ES-I3 (cell line): ENCODE results near the gene IL1RAPL1.

Experiments
- H3K36me3 ChIP-seq: 2 replicates; pipeline ENCODE4 v1.6.1; 2013; ENCODE audit warnings: mild to moderate bottlenecking, low read length, control low read depth, moderate library complexity; ENCODE audit not compliant: insufficient read depth
- H3K4me1 ChIP-seq: 2 replicates; pipeline ENCODE4 v1.6.1; 2013; ENCODE audit warnings: mild to moderate bottlenecking, control low read depth, low read length; ENCODE audit not compliant: insufficient read depth
- H3K9ac ChIP-seq: 2 replicates; pipeline ENCODE4 v1.6.1; 2013; ENCODE audit warnings: low read depth, mild to moderate bottlenecking, low read length, moderate library complexity
- H3K9me3 ChIP-seq: 2 replicates; pipeline ENCODE4 v1.6.1; 2013; ENCODE audit warnings: mild to moderate bottlenecking, low read length, moderate library complexity; ENCODE audit not compliant: control insufficient read depth, insufficient read depth

Gene IL1RAPL1

GRCh38 chrX:28884823-28885222 lies 297.6 kb downstream of the IL1RAPL1 start:
- H3K4me1 ChIP-seq, result peaks cover 9% of the 10 kb centered on the region; the same call in 1 of the 2 replicates
- H3K9me3 ChIP-seq, result no peaks in the 10 kb centered on the region
- H3K36me3 ChIP-seq, result no peaks in the 10 kb centered on the region
- H3K9ac ChIP-seq, result no peak overlapping the region

- Histone ChIP-seq H3K4me1 (peaks cover 11% of the 10 kb centered on the region; the same call in 1 of the 2 replicates), H3K9me3 (no peaks in the 10 kb centered on the region), H3K9ac (no peak overlapping the region), H3K36me3 (no peaks in the 10 kb centered on the region)
Observed at GRCh38 chrX:28888416-28888815, 301.2 kb downstream of the IL1RAPL1 start.

GRCh38 chrX:28889591-28890090 lies 302.4 kb downstream of the IL1RAPL1 start:
- peaks cover 11% of the 10 kb centered on the region; the same call in 1 of the 2 replicates for H3K4me1 ChIP-seq
- no peaks in the 10 kb centered on the region for H3K9me3 ChIP-seq
- no peaks in the 10 kb centered on the region for H3K36me3 ChIP-seq
- no peak overlapping the region for H3K9ac ChIP-seq

- peaks cover 18% of the 10 kb centered on the region; the same call in 1 of the 2 replicates for H3K4me1 ChIP-seq
- no peak overlapping the region for H3K9ac ChIP-seq
- H3K9me3 ChIP-seq, result peaks cover 8% of the 10 kb centered on the region; the same call in 1 of the 2 replicates
- H3K36me3 ChIP-seq, result no peaks in the 10 kb centered on the region
Observed at GRCh38 chrX:28901637-28902036, 314.4 kb downstream of the IL1RAPL1 start.

GRCh38 chrX:28910487-28910886 lies 323.2 kb downstream of the IL1RAPL1 start:
- no peaks in the 10 kb centered on the region for H3K9me3 ChIP-seq
- no peak overlapping the region for H3K9ac ChIP-seq
- no peaks in the 10 kb centered on the region for H3K36me3 ChIP-seq
- no peaks in the 10 kb centered on the region for H3K4me1 ChIP-seq

GRCh38 chrX:28920153-28920943 lies 333.1 kb downstream of the IL1RAPL1 start:
- Histone ChIP-seq H3K9me3 (no peaks in the 10 kb centered on the region), H3K9ac (no peak overlapping the region), H3K4me1 (peaks cover 22% of the 10 kb centered on the region), H3K36me3 (no peaks in the 10 kb centered on the region)

GRCh38 chrX:28922106-28922505 lies 334.9 kb downstream of the IL1RAPL1 start:
- Histone ChIP-seq H3K9ac (no peak overlapping the region), H3K4me1 (peaks cover 19% of the 10 kb centered on the region), H3K36me3 (no peaks in the 10 kb centered on the region), H3K9me3 (no peaks in the 10 kb centered on the region)

- Histone ChIP-seq H3K36me3 (no peaks in the 10 kb centered on the region), H3K4me1 (no peaks in the 10 kb centered on the region), H3K9me3 (no peaks in the 10 kb centered on the region), H3K9ac (no peak overlapping the region)
Observed at GRCh38 chrX:28946846-28947245, 359.6 kb downstream of the IL1RAPL1 start.

- Histone ChIP-seq H3K4me1 (no peaks in the 10 kb centered on the region), H3K36me3 (no peaks in the 10 kb centered on the region), H3K9me3 (no peaks in the 10 kb centered on the region), H3K9ac (no peak overlapping the region)
Observed at GRCh38 chrX:28960063-28960462, 372.8 kb downstream of the IL1RAPL1 start.

GRCh38 chrX:28966331-28966730 lies 379.1 kb downstream of the IL1RAPL1 start:
- Histone ChIP-seq H3K9ac (no peak overlapping the region), H3K9me3 (no peaks in the 10 kb centered on the region), H3K36me3 (no peaks in the 10 kb centered on the region), H3K4me1 (no peaks in the 10 kb centered on the region; the same call in 1 of the 2 replicates)

GRCh38 chrX:28969126-28969525 lies 381.9 kb downstream of the IL1RAPL1 start:
- Histone ChIP-seq H3K36me3 (no peaks in the 10 kb centered on the region), H3K9ac (no peak overlapping the region), H3K4me1 (no peaks in the 10 kb centered on the region; the same call in 1 of the 2 replicates), H3K9me3 (no peaks in the 10 kb centered on the region)

GRCh38 chrX:28979877-28980276 lies 392.6 kb downstream of the IL1RAPL1 start:
- H3K36me3 ChIP-seq, result no peaks in the 10 kb centered on the region
- H3K9me3 ChIP-seq, result no peaks in the 10 kb centered on the region
- H3K4me1 ChIP-seq, result no peaks in the 10 kb centered on the region
- H3K9ac ChIP-seq, result no peak overlapping the region

- Histone ChIP-seq H3K9ac (no peak overlapping the region), H3K4me1 (no peaks in the 10 kb centered on the region), H3K9me3 (no peaks in the 10 kb centered on the region), H3K36me3 (no peaks in the 10 kb centered on the region)
Observed at GRCh38 chrX:28981952-28982351, 394.7 kb downstream of the IL1RAPL1 start.

GRCh38 chrX:28988246-28988645 lies 401.0 kb downstream of the IL1RAPL1 start:
- Histone ChIP-seq H3K36me3 (no peaks in the 10 kb centered on the region), H3K4me1 (no peaks in the 10 kb centered on the region), H3K9me3 (no peaks in the 10 kb centered on the region), H3K9ac (no peak overlapping the region)
